ENCODE data around the gene SLC44A5.
"Not testable (repeated sequence)": the region's sequence is repeated elsewhere in the genome, so short reads cannot be mapped to it uniquely, and the experiment has no call there.

Gene SLC44A5

DNA sequence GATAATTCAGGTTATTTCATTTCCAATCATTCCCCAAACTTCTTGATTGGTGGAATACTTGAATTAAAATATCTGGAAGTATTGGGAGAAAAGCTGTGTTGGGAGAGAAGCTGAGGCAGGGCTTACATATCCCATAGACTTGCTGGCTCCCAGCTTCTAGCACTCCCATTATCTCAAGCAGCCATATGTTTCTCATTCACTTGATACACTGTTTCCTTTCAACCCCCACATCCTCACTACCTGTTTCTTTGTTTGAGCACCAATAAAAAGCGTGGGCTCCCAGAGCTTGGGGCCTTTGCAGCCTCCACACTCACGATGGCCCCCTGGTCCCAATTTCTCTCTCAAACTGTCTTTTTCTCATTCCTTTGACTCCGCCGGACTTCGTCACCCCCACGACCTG lies 256.6 kb downstream of the SLC44A5 start:
- not testable (repeated sequence) for DNase-seq

DNA sequence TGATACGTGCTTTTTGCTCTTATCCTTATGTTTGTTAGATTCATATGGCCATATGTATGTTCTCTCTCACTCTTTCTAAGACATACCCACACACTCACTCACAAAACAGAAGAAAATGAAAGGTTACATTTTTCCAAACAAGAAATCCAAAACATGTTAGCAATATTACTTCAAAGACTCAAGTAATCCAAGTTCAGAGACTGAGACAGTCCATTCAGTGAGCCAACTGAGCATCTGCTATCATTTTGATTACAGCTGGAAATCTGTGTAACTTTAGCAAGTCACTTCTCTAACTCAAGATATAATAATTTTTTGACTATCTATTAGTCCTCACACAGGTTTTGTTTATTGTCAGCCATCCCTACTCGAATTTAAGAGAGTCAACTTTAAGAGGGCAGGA lies 257.9 kb downstream of the SLC44A5 start:
- DNase-seq: no peak

DNA sequence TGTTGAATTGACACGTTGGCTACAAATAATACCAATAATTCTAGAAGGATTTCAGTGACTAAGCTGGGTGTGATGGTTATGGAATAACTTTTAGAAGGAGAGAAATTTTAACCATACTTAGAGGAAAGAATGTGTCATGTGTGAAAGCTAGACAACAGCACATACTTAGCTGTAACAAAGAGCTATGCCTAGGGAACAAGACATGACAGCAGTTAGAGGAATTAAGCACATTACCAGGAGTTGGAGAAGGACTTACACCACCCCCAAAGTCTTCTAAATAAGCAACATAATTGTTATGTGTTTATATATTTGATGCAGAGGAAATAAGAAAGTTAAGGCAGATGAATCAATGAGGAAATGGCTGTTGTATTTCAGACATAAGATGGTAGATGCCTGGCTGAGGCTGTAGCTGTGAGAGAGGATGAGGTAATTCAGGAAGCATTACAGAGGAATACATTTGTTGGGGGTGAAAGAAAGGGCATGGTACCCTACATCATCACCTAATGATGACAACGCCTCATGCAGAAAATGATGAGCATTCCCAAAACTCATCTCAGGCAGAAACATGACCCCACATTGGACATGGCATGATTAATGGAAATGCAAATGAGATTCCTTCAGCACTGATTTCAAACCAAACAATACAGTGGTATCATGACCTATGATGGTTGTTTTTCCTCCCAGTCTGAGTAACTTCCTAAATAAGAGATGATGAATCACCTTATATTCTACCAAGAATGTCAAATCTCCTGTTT lies 265.2 kb downstream of the SLC44A5 start:
- no peak for DNase-seq

DNA sequence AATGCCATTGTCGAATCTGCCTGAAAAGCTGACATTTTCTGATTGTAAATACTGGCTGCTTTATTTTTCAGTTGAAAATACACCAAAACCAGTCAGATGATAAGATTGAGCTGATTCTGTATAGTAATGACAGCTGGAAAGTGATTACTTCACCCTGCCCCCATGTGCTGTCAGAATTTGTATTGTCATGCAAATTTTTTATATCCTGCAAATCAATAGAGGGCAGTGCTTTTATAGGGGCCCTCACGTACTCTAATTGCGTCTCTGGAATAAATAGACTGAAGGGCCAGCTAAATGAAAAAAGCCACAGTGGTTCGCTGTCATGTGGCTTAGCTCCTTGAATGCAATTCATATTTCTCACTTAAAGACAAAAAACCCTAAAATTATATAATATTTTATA lies 268.1 kb downstream of the SLC44A5 start:
- DNase-seq: no peak

DNA sequence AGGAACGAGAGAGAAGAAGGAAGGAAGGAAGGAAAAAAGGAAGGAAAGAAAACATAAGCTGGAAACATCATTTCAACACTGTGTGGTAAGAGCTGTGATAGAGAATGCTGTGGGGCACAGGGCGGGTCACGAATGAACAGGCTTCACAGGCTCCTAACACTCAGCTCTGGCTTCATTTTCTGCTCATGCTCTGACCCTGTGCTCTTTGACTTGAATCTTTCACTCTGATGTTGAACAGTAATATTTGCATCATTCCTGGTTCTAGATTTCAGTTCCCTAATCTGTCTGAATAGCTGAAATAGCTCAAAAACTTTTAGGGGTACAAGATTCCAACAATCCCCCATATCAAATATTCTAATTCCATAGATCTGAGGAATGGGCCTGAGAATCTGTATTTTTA lies 269.4 kb downstream of the SLC44A5 start:
- no peak for DNase-seq

DNA sequence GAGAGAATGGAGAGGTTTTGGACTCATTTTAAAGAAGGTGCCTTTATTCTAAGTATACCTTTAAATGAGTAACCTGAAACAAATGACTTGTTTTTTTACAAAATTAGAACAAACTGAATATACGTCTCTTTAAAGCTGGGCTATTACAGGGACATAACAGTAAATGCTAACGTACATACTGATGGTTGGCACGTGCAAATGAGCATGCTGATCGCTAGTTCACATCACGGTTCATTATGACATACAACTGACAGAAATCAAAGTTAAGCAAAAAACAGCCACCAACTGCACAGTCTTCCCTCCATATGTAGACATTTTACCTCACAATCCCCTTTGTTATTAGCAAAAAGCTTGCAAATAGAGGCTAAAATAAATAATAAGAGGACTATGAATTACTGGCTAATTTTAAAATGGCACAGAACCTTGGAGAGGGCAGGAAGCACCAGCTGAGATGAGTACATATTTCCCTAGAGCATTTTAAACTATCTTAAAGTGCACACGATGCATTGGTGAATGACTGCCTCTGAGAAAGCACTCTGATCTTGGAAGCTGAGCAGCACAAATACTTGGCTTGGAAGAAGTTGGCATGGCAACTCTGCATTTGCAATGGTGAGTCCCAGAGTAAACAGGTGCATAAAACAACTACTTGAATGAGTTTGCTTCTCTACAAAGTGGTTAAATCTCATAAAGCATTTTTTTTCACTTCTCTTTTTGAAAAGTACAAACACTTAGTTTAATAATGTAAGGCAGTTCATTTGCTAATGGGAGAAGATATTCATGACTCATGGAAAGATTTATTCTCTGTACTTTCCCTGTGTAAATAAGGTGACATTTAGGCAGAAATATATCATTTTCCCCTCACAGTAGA lies 272.1 kb downstream of the SLC44A5 start:
- no peak for DNase-seq

DNA sequence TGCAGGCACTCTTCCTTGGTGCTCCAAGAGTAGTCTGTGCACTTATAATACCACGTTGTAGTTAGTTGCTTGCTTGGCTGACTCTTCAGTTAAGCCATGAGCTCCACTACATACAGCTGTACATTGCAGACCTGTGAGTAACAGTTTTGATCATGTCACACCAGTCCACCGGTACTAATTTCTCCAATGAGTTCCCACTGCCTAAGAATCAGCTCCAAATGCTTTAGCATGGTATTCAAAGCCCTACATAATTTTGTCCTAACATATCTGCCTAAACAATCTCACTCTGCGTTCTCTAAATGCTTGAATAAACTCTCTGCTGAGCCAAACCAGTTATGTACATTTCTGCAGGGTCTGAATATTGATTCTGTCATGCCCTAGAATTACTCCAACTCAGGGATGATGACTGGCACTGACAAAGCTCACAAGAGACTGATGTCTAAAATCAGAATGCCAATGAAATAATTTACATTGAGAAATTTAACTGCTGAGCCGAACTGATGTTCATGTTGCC lies 276.0 kb downstream of the SLC44A5 start:
- DNase-seq: no peak

DNA sequence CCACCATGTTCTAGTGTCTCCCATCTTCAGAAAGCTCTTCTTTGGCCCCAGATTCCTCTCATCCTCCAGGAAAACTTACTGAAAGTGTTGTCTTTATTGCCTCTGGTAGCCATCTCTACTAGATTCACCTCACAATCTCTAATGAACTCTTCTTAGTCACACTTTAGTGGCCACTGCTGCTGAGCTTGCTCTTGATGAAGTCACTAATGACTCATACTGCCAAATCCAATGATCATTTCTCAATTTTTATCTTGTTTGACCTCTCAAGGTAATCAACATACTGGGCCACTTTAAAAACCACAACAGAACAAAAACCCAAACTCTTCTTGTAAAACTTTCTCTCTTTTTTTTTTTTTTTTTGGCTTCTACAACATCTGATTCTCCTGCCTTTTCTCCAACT lies 280.3 kb downstream of the SLC44A5 start:
- DNase-seq: no peak

DNA sequence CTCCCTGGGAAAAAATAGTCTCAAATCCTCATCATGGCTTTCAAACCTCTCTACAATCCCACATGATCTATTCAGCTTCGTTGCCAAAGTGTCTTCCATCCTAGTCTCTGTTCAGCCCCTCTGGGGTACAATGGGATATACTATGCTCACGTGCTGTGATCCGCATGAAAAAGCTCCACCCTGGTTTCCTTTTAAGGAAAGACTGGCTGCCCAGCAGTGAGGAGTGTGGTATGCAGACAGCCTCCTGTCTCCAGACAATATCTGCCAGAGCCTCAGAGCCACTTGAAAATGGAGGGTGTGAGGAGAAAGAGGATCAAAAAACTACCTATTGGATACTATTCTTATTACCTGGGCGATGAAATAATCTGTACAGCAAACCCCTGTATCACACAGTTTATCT lies 282.2 kb downstream of the SLC44A5 start:
- no peak for DNase-seq

DNA sequence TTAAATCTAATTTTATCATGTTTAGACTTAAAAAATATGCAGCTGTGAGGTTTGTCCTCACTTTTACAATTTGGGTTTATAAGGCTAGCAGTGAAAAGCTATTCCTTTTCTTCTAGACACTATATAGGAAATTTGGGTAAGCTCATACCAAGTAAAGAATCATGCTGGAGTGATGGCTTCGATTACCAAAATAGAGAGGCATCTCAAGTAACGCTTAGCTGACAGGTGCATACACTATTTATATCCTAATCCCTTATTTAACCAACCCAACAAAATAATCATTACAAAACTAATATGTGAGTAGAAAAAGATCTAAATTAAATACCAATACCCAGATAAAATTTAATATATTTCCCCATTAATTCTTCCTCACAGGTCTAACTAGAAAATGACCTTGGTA lies 283.5 kb downstream of the SLC44A5 start:
- no peak for DNase-seq

DNA sequence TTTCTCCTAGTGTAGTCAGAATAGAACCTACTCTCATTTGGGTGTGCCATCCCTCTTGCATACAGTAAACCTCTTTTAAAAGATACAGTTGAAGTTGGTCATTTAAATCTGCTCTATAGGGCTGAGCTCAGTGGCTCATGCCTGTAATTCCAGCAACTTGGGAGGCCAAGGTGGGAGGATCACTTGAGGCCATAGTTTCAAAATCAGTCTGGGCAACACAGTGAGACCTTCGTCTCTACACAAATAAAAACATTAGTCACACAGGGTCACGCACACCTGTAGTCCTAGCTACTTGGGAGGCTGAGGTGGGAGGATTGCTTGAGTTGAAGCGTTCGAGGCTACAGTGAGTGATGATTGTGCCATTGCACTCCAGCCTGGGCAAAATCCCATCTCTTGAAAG lies 292.9 kb downstream of the SLC44A5 start:
- no peak for DNase-seq

DNA sequence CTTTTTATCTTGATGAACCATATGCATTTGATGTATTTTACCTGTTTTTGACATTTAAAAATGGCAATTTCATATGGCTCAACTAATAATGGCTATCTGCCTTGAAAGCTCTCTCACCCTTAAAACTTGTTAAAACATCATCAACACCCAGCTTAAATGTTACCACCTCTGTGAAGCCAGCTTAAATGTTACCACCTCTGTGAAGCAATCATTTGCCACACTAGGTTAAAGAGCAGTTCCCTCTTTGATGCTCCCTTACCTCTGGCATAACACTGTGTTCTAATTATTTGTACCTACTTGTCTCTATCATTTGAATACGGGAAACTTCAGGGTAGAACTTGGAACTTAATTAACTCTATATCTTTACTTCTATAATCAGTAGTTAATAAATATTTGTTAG lies 294.7 kb downstream of the SLC44A5 start:
- DNase-seq: no peak

DNA sequence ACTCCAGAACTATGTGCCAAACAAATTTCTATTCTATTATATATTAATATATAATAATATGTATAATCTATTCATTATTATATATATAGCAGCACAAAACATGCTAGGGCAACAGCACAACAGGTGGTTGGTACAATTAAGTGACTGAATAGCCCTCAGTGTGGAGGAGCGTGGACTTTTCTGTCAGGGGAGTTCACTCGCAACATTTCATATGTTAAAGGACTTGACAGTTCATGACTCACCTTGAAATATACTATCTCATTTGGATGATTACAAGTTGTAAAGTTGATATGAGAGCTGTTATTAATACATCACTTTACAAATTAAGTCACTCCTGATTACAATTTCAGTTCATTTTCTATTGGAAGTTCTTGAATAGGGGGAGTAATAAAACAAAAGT lies 298.3 kb downstream of the SLC44A5 start:
- no peak for DNase-seq

DNA sequence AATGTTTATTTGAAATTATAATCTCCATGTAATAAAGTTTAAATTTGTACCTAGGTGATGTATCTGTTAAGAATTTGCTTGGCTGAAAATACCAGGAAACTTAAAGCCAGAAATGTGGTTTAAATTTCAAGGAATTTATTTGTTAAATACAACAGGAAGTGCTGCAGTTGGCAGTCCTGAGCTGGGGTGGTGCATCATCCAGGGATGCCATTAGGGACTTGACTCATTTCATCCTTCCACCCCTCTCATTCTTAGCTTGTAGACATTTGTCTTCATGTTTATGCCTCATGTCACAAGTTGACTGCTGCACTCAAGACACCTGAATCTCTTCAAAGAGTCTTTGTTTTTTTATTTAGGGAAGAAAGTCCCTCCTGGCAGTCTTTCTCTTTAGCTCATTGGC lies 300.8 kb downstream of the SLC44A5 start:
- DNase-seq: no peak

DNA sequence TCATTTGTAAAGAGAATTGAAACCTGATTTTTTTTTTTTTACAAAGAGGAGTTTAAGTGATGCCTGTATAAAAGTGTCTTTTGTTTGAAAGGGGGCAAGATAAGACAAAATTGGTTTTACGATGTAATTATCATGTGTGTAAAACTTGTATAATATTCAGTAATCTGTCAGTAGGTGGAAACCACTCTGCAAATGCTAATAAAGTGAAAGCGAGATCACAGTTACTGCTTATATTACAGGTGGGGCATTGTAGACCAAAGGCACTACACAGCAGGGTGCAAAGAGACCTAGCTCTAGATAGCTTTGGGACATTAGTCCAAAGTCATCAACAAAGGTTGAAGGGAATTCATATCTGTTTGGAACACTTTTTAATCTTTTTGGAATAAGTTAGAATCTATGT lies 302.5 kb downstream of the SLC44A5 start:
- DNase-seq: no peak

DNA sequence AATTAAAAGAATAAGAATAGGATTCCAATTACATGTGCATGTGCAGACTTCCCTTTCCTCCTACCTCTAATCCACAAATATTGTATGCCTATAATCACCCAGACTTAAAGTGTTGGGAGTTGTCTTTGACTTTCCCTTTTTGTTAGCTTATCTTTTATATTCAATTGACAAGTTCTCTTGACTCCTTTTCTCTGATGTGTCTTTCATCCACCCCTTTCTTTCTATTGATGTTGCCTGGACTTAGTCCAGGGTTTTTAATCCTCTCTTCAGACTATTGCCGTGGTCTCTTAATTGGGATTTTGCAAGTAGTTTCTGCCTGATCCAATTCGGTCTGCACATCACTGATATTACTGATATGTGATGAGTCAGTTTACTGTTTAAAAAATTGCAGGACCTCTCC lies 305.9 kb downstream of the SLC44A5 start:
- no peak for DNase-seq

DNA sequence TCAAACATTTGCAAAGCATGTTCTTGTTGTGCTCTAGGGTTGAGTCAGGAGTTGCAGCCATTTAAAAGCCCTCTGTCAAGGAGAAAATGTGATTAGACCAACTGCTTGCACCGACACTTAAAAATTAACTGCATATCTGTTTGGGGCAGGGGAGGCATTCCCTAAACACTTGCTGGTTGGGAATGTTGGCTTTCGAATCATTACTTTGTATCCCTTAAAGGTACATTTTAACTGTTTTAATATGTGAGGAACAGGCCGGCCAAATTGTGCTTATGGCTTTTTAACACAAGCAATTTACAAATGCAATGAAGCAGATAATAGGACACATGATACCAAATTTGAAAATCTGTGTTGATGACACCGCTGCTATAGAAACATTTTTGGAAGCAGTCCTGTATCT lies 317.6 kb downstream of the SLC44A5 start:
- no peak for DNase-seq

DNA sequence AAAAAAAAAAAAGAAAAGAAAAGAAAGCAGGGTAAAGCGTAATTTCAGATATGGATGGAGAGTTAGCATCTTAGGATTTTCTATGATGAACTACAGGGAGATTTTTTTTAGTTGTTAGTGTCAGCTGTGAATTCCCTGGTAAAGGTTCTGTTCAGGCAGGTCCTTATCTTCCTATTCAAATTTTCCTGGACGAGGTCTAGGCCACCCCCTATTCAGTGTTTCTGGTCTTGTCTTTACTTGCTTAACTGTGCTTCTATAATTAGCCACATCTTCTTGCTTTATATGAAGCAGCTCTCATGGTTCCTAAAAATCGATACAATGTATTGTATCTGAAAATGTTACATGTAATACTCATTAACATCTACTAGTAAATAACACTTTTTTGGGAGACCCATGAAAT lies 318.9 kb downstream of the SLC44A5 start:
- no peak for DNase-seq

DNA sequence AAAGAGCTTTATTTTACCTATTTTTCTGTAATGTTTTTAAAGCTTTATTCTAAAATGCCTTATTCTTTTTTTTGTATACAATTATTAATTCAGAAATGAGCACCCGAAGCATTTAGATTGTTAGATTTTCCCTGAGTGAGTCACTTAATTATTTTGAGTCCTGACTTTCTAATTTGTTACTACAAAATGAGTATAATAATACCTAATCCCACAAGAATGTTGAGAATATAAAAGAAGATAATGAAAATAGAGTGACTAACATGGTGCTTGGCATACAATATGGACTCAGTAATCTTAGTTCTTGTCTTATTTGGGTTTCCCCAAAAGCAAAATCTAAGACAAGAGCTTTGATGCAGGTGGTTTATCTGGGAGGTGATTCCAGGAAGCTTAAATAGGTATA lies 334.5 kb downstream of the SLC44A5 start:
- DNase-seq: no peak

DNA sequence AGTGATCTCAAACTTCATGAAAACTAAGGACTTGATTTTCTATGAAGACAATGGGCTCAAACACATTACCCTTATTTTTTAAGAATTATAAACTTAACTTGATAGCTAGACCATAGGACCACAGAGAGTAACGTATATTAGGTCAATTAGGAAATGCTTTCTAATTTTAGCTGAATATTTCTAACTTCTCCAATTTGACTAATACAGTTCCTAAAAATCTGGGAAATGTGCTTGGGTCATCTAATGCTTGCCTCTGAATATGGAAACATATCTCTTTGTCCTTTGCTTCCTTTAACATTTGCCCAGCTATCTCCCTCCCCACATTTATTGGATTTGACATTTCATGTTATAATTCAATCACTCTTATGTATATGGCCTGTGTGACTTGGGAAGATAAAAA lies 335.3 kb downstream of the SLC44A5 start:
- no peak for DNase-seq

DNA sequence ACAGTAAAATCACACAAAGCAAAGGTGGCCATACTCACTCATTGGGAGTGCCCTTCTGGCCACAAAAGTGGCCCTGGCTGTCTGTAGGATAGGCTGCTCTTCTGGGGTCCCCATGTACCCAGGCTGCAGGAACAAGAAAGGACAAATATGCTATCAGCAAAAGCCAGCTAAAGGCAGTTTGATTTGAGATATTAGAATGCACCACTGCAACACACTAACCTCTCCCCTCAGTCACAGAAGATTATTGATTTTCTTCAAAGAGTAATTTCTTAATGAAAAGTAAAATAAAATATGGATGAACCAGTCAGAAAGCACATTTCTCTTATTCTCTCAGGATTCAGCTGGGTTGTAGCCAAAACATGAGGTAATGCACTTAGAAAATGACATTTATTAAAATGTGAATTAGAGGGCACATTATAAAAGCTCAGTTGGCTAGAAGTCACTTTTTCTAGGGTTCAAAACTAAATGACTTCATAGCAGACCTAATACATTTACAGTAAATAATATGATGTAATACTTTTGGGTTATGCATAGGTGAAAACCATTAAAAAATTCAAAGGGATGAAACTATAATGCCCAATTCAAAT lies 335.9 kb downstream of the SLC44A5 start:
- DNase-seq: no peak

DNA sequence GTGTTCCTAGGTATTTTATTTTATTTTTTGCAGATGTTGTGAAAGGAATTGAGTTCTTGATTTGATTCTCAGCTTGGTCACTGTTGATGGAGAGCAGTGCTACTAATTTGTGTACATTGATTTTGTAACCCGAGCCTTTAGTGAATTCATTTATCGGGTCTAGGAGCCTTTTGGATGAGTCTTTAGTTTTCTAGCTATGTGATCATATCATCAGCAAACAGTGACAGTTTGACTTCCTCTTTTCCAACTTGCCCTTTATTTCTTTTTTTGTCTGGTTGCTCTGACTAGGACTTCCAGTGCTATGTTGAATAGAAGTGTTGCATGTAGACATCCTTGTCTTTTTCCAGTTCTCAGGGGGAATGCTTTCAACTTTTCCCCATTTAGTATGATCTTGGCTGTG lies 337.8 kb downstream of the SLC44A5 start:
- no peak for DNase-seq

DNA sequence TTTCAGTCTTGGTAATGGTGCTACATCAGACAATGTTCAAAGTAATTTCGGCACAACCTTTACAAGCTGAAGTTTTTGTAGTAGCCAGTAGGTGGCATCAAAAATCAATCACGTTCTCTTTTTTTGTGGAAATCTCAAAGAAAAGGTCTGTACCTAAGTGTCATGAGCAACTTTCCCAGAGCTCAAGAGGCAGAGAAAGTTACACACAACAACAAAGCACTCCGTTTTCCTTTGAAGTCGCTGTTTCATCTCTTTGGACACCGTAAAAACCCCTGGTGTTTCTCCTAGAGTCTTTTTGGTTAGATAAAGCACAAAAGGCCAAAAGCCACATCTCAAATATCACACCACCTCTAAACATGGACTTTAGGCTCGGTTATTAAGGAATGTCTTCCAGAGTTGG lies 345.1 kb downstream of the SLC44A5 start:
- DNase-seq: no peak

DNA sequence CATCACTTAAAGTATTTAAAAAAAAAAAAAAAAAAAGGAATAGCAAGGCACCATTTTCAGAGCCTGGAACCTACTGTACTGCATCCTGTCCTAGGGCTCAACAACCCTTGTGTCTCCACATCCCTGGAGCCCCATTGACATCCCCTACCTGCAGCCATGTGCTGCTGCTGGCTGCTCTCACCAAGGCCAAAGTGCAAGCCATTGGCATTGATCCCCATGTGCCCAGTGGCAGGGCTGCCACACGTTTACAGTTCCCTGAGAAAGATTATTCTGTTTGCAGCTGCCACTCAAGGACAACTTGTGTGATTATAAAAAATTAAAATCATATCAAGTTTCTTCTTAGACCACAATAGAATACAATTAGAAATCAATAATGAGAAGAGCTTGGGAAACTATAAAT lies 346.8 kb downstream of the SLC44A5 start:
- DNase-seq: no peak

Data from activated CD4-positive, CD25-positive, alpha-beta regulatory T cell (primary cell).